HepG2 (cell line): ENCODE measurements around the gene HOXB5. TPM values are rescaled to one million over a fixed set of nuclear protein-coding genes. Genes with fewer than 3 reads are reported as not detected.

Source experiments
- ATAC-seq: fragments of 200-7000 bp; cut with Tn5 transposase; 3 replicates; pipeline ENCODE4 v1.9.1; 2020; ENCODE audit warnings: mild to moderate bottlenecking, moderate library complexity
- BruUV-seq: library from RNA; stranded (reverse); fragments of 400-500 nt; replicated peaks from 2 replicates; lab custom pipeline; 2021; lab: Mats Ljungman, UMichigan
- CTCF ChIA-PET: fragments of 300-600 bp; formaldehyde crosslinking; extraction: SDS; loops from one replicate; lab custom pipeline; 2021; ENCODE audit warnings: low total read pairs, inconsistent platforms, low intra/inter-chr PET ratio; lab: Yijun Ruan, JAX
- POLR2A ChIA-PET: fragments of 350-600 bp; sonication (Branson Sonifier 250); formaldehyde crosslinking; loops from one replicate; lab custom pipeline; 2020; ENCODE audit warnings: antibody characterized with exemption, inconsistent platforms; lab: Yijun Ruan, JAX
- DNase-seq: peaks from one replicate; pipeline ENCODE4 v3.0.0-alpha.2; 2015; ENCODE audit warnings: low spot score
- FAIRE-seq: peaks from 3 replicates; lab custom pipeline; 2011; peaks lifted over from hg19 to GRCh38; lab: Jason Lieb, UNC
- H2AFZ ChIP-seq: one replicate; pipeline ENCODE4 v1.6.1; 2011; ENCODE audit warnings: low read length, inconsistent platforms
- H3K27ac ChIP-seq: fragments of 300-600 bp; 3 replicates; pipeline ENCODE4 v1.8.0; 2011; ENCODE audit warnings: mixed run types, mild to moderate bottlenecking, mixed read lengths, low read length, inconsistent platforms; ENCODE audit not compliant: insufficient read depth; ENCODE audit errors: extremely low read length
- H3K27me3 ChIP-seq, 2 experiments: fragments of 200-600 bp in 1 of 2; 2 replicates in 1 of 2; 3 replicates in 1 of 2; pipeline versions ENCODE4 v1.6.0 to v1.8.0; 2011; ENCODE audit warnings: low read length in 2 of 2, mild to moderate bottlenecking in 2 of 2, moderate library complexity in 2 of 2, inconsistent platforms in 1 of 2; ENCODE audit not compliant: insufficient read depth in 2 of 2, control insufficient read depth in 1 of 2
- H3K36me3 ChIP-seq, 2 experiments: fragments of 200-600 bp in 1 of 2; replicated peaks in 1 of 2; 2 replicates in 1 of 2; 3 replicates in 1 of 2; pipeline versions ENCODE4 v1.5.1 to v1.8.0; 2011; ENCODE audit warnings: low read length in 2 of 2, inconsistent platforms in 1 of 2; ENCODE audit not compliant: insufficient read depth in 2 of 2, control insufficient read depth in 1 of 2
- H3K4me1 ChIP-seq: 2 replicates; pipeline ENCODE4 v1.5.1; 2012; ENCODE audit warnings: low read length, inconsistent platforms; ENCODE audit not compliant: insufficient read depth
- H3K4me2 ChIP-seq: 2 replicates; pipeline ENCODE4 v1.6.0; 2011; ENCODE audit warnings: low read depth, low read length, inconsistent platforms
- H3K4me3 ChIP-seq, 3 experiments: fragments of 200-600 bp in 1 of 3; sonication (generic), shearing (Covaris generic) in 1 of 3; replicated peaks in 1 of 3; 2 replicates each; pipeline ENCODE4 v1.5.1; 2011 to 2016; ENCODE audit warnings: low read length in 3 of 3, inconsistent platforms in 2 of 3, low read depth in 2 of 3, mild to moderate bottlenecking in 2 of 3, control low read depth in 1 of 3, mixed read lengths in 1 of 3; ENCODE audit not compliant: insufficient read depth in 1 of 3
- H3K79me2 ChIP-seq: one replicate; pipeline ENCODE4 v1.6.1; 2011; ENCODE audit warnings: low read length, inconsistent platforms; ENCODE audit not compliant: insufficient read depth
- H3K9ac ChIP-seq: 2 replicates; pipeline ENCODE4 v1.6.0; 2011; ENCODE audit warnings: mild to moderate bottlenecking, low read depth, low read length, inconsistent platforms; ENCODE audit not compliant: insufficient read depth
- H3K9me3 ChIP-seq: 2 replicates; pipeline ENCODE4 v1.5.1; 2012; ENCODE audit warnings: mild to moderate bottlenecking, low read length
- H4K20me1 ChIP-seq: 2 replicates; pipeline ENCODE4 v1.6.0; 2011; ENCODE audit warnings: inconsistent platforms, mild to moderate bottlenecking, low read length, moderate library complexity; ENCODE audit not compliant: insufficient read depth
- CBX5 ChIP-seq: sonication (generic); formaldehyde crosslinking; IDR thresholded peaks from 2 replicates; pipeline ENCODE4 v1.4.0; 2020; ENCODE audit warnings: missing genetic modification reagents, borderline replicate concordance
- DMAP1 ChIP-seq: IDR thresholded peaks from 2 replicates; pipeline ENCODE4 v1.6.1; 2016
- ERF ChIP-seq: IDR thresholded peaks from 2 replicates; pipeline ENCODE4 v1.6.1; 2018; ENCODE audit warnings: missing biosample characterization, missing genetic modification reagents
- REL ChIP-seq: sonication (generic); formaldehyde crosslinking; conservative IDR thresholded peaks from 2 replicates; pipeline ENCODE4 v1.8.0; 2022; ENCODE audit warnings: mild to moderate bottlenecking, missing genetic modification reagents, moderate library complexity
- ZIK1 ChIP-seq: sonication (generic); formaldehyde crosslinking; IDR thresholded peaks from 2 replicates; pipeline ENCODE4 v1.5.0; 2020; ENCODE audit warnings: mild to moderate bottlenecking, low read depth, missing genetic modification reagents, borderline replicate concordance
- ZKSCAN5 ChIP-seq: sonication (generic); formaldehyde crosslinking; IDR thresholded peaks from 2 replicates; pipeline ENCODE4 v1.5.1; 2020; ENCODE audit warnings: mild to moderate bottlenecking, missing genetic modification reagents
- ZNF749 ChIP-seq: sonication (generic); formaldehyde crosslinking; IDR thresholded peaks from 2 replicates; pipeline ENCODE4 v1.8.0; 2022; ENCODE audit warnings: mild to moderate bottlenecking, missing genetic modification reagents, moderate library complexity, borderline replicate concordance
- ZNF781 ChIP-seq: sonication (generic); formaldehyde crosslinking; IDR thresholded peaks from 2 replicates; pipeline ENCODE4 v1.5.1; 2020; ENCODE audit warnings: borderline replicate concordance, mild to moderate bottlenecking, missing genetic modification reagents; ENCODE audit errors: not compliant biosample characterization
- WGBS: methylation state at CpG from one replicate; pipeline ENCODE4 v1.1.6; 2017; ENCODE audit warnings: low lambda C conversion rate; 5-methylcytosine and 5-hydroxymethylcytosine counted together
- in situ Hi-C: cut with HindIII; loops from 2 replicates; pipeline ENCODE4 v1.10.0; 2017; ENCODE audit warnings: low pct_unique_long_range_greater_than_20kb; ENCODE audit not compliant: extremely low pct_ligation_motif_present
- intact Hi-C: fragments of 100-400 bp; cut with micrococcal nuclease; formaldehyde crosslinking; loops from one replicate; pipeline ENCODE4 v1.10.0; 2022; ENCODE audit not compliant: unreplicated experiment
- polyA plus RNA-seq, 8 experiments: library from polyadenylated mRNA; depleted of rRNA in 3 of 8; stranded (reverse) in 7 of 8; unstranded in 1 of 8; fragments of >200 nt; fragmentation: Illumina TruSeq in 4 of 8; extraction: Trizol in 4 of 8; gene quantifications; 2 replicates each; pipeline versions ENCODE4 v1.2.1 to v1.2.3, GENCODE V29; 2011 to 2016; ENCODE audit warnings: low read depth in 4 of 8, missing spikeins in 1 of 8, mixed read lengths in 1 of 8; ENCODE audit not compliant: insufficient read depth in 1 of 8
- total RNA-seq, 5 experiments: library from RNA; depleted of rRNA; stranded (reverse); fragments of >200 nt; fragmentation: Illumina TruSeq; extraction: Trizol; gene quantifications; 2 replicates each; pipeline ENCODE4 v1.2.3, GENCODE V29; 2016; ENCODE audit warnings: low read depth in 1 of 5
- TF ChIP-seq, protein P1 (sequence below): sonication (generic); formaldehyde crosslinking; IDR thresholded peaks from 2 replicates; pipeline ENCODE4 v1.5.1; 2020; ENCODE audit warnings: missing genetic modification reagents, mild to moderate bottlenecking, borderline replicate concordance

HOXB5 gene
- total and polyA plus RNA-seq, 2 of the 13 experiments (the other 11 are each of a cell fraction or from before 2014, with no cell fraction given) = not detected

DNA sequence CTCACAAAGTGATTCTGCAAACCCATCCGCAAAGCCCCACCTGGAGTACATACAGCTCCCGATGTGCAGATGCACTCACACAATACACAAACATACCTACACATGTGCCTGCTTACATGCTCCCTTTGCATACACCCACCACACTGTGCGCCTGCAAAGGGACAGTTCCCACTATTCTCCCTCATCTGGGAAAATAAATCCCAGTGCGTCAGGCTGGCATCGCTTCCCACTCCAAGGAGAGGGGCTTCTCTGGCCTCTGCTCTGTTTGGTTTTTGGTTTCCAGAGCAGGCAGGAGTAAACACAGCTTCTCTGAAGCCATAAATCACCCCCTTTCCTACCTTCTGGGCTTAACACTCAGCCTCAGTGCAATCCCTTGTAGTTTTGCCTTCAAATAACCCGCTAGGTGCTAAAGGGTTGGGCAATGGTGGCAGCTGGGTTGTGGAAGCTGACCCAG lies 30.2 kb downstream of the HOXB5 start:
- Histone ChIP-seq H3K27me3 (peaks cover 24 to 94% of the 10 kb centered on the region in 2 experiments), H3K79me2 (no peaks in the 10 kb centered on the region), H3K36me3 (no peaks in the 10 kb centered on the region), H3K4me2 (no peak overlapping the region), H3K9ac (no peak overlapping the region), H3K4me3 (no peak overlapping the region), H3K4me1 (no peaks in the 10 kb centered on the region), H3K27ac (no peak overlapping the region), H4K20me1 (no peaks in the 10 kb centered on the region), H3K9me3 (no peaks in the 10 kb centered on the region)
- CTCF ChIA-PET = no interaction called here
- FAIRE-seq = no peak
- WGBS = 12% methylated on average over 6 of the region's 6 CpGs
- in situ Hi-C loops (no loop called here), intact Hi-C loops (no loop called here)
- ATAC-seq = no peak
- DNase-seq = no peak
- TF ChIP-seq ZNF749 (CRISPR knock-in tag) (no peak), DMAP1 (CRISPR knock-in tag) (no peak), ZKSCAN5 (CRISPR knock-in tag) (no peak)
- TF ChIP-seq, all 625 proteins: peak for 0
- H2AFZ ChIP-seq = no peak overlapping the region
- POLR2A ChIA-PET = no interaction called here
- no TSS peak for BruUV-seq

DNA sequence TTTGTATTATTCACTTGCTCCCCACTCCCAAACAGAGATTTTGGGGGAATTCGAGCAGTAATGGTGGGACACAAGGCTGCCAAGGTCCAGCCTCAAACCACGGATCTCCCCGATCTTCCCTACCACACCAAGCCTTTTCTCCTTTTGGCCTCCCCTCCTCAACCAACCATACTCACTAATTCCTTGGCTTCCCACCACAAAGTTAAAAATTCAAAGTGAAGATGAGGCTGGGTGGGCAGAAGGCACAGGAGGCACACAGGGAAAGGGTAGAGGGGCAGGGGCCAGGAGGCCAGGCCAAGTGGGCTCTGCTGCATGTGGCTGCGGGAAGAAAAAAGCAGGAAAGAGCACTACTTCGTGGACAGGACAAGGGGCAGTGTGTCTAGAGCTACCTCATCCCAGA lies 30.6 kb downstream of the HOXB5 start:
- Histone ChIP-seq H3K4me1 (no peaks in the 10 kb centered on the region), H3K27ac (no peak overlapping the region)
- WGBS = 2% methylated on average over 5 of the region's 5 CpGs

More for the DNA sequence above, 30.6 kb downstream of the HOXB5 start:
- no peak overlapping the region for H3K4me3 ChIP-seq
- CTCF ChIA-PET = no interaction called here
- peaks cover 26 to 94% of the 10 kb centered on the region in 2 experiments for H3K27me3 ChIP-seq
- H3K4me2 ChIP-seq = no peak overlapping the region
- no peaks in the 10 kb centered on the region; the same call in 1 of the 2 replicates for H4K20me1 ChIP-seq
- H3K9me3 ChIP-seq = no peaks in the 10 kb centered on the region
- H2AFZ ChIP-seq = no peak overlapping the region
- no peak overlapping the region for H3K9ac ChIP-seq
- no peak for ATAC-seq
- no TSS peak for BruUV-seq
- TF ChIP-seq ZNF781 (CRISPR knock-in tag) (no peak), CBX5 (CRISPR knock-in tag) (no peak), ERF (CRISPR knock-in tag) (no peak), REL (CRISPR knock-in tag) (no peak), ZIK1 (CRISPR knock-in tag) (no peak)
- TF ChIP-seq, protein P1, sequence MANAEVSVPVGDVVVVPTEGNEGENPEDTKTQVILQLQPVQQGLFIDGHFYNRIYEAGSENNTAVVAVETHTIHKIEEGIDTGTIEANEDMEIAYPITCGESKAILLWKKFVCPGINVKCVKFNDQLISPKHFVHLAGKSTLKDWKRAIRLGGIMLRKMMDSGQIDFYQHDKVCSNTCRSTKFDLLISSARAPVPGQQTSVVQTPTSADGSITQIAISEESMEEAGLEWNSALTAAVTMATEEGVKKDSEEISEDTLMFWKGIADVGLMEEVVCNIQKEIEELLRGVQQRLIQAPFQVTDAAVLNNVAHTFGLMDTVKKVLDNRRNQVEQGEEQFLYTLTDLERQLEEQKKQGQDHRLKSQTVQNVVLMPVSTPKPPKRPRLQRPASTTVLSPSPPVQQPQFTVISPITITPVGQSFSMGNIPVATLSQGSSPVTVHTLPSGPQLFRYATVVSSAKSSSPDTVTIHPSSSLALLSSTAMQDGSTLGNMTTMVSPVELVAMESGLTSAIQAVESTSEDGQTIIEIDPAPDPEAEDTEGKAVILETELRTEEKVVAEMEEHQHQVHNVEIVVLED (CRISPR knock-in tag) = no peak
- TF ChIP-seq, all 625 proteins: peak for 0
- in situ Hi-C loops (no loop called here), intact Hi-C loops (no loop called here)
- FAIRE-seq = no peak
- Histone ChIP-seq H3K79me2 (no peaks in the 10 kb centered on the region), H3K36me3 (no peaks in the 10 kb centered on the region)
- DNase-seq = no peak
- POLR2A ChIA-PET = no interaction called here
